Panc1 (cell line): ENCODE results near the gene KDM2A. TPM values are rescaled to one million over a fixed set of nuclear protein-coding genes. Genes with fewer than 3 reads are reported as not detected.

Experiments used
- ATAC-seq: fragments of 200-7000 bp; cut with Tn5 transposase; 2 replicates; pipeline ENCODE4 v1.9.1; 2020; ENCODE audit warnings: mild to moderate bottlenecking, moderate library complexity
- BruUV-seq: library from RNA; stranded (reverse); fragments of 400-500 nt; replicated peaks from 2 replicates; lab custom pipeline; 2021; lab: Mats Ljungman, UMichigan
- CTCF ChIA-PET: fragments of 300-600 bp; sonication (Branson Sonifier 250); formaldehyde crosslinking; loops from one replicate; lab custom pipeline; 2022; ENCODE audit warnings: antibody characterized with exemption; lab: Charles Lee
- POLR2A ChIA-PET: fragments of 300-600 bp; sonication (Branson Sonifier 250); formaldehyde crosslinking; loops from one replicate; lab custom pipeline; 2022; ENCODE audit warnings: antibody characterized with exemption; lab: Charles Lee
- DNase-seq: peaks from one replicate; pipeline ENCODE4 v3.0.0-alpha.2; 2010; ENCODE audit warnings: low read depth, low spot score
- H3K27ac ChIP-seq: 2 replicates; pipeline ENCODE4 v1.5.1; 2011; ENCODE audit warnings: mild to moderate bottlenecking, low read length, inconsistent platforms
- H3K27me3 ChIP-seq: fragments of 200-500 bp; sonication (Bioruptor generic); 2 replicates; pipeline ENCODE4 v1.6.0; 2014; ENCODE audit warnings: low read length, inconsistent platforms; ENCODE audit not compliant: control insufficient read depth, insufficient read depth
- H3K36me3 ChIP-seq: fragments of 200-500 bp; sonication (Bioruptor generic); 2 replicates; pipeline ENCODE4 v1.5.1; 2014; ENCODE audit warnings: inconsistent platforms, mild to moderate bottlenecking, low read length, moderate library complexity; ENCODE audit not compliant: control insufficient read depth, insufficient read depth
- H3K4me1 ChIP-seq: 2 replicates; pipeline ENCODE4 v1.5.1; 2011; ENCODE audit warnings: inconsistent platforms, mild to moderate bottlenecking, low read length, moderate library complexity; ENCODE audit not compliant: control insufficient read depth, insufficient read depth
- H3K4me3 ChIP-seq, 2 experiments: 2 replicates each; pipeline ENCODE4 v1.5.1; 2011 to 2012; ENCODE audit warnings: low read depth in 2 of 2, low read length in 2 of 2, mild to moderate bottlenecking in 2 of 2, inconsistent platforms in 1 of 2, moderate library complexity in 1 of 2
- H3K9me3 ChIP-seq: fragments of 200-500 bp; sonication (Bioruptor generic); 2 replicates; pipeline ENCODE4 v1.5.1; 2014; ENCODE audit warnings: low read depth, mild to moderate bottlenecking, inconsistent platforms, low read length, moderate library complexity; ENCODE audit not compliant: control insufficient read depth, insufficient read depth
- CTCF ChIP-seq: fragments of 450-650 bp; IDR thresholded peaks from 2 replicates; pipeline ENCODE4 v1.5.1; 2017; ENCODE audit warnings: mild to moderate bottlenecking
- POLR2AphosphoS5 ChIP-seq: IDR thresholded peaks from 2 replicates; pipeline ENCODE4 v1.6.1; 2012; ENCODE audit warnings: mild to moderate bottlenecking, low read depth, low read length, moderate library complexity
- REST ChIP-seq, 2 experiments: IDR thresholded peaks; 2 replicates each; pipeline ENCODE4 v1.6.1; 2011 to 2012; ENCODE audit warnings: low read depth in 2 of 2, control low read depth in 1 of 2, low read length in 1 of 2, mild to moderate bottlenecking in 1 of 2, moderate library complexity in 1 of 2; ENCODE audit not compliant: insufficient read depth in 1 of 2
- SIN3A ChIP-seq: IDR thresholded peaks from 2 replicates; pipeline ENCODE4 v1.6.1; 2012; ENCODE audit warnings: low read depth, mild to moderate bottlenecking, low read length, moderate library complexity, borderline replicate concordance; ENCODE audit not compliant: insufficient read depth
- TCF7L2 ChIP-seq: IDR thresholded peaks from 2 replicates; pipeline ENCODE4 v1.6.1; 2011; ENCODE audit warnings: mild to moderate bottlenecking, low read depth, low read length, inconsistent platforms
- in situ Hi-C: cut with HindIII; loops from 2 replicates; pipeline ENCODE4 v1.10.0; 2016; ENCODE audit warnings: low sequenced_read_pairs, low pct_unique_long_range_greater_than_20kb
- intact Hi-C: fragments of 100-400 bp; cut with micrococcal nuclease; formaldehyde crosslinking; loops from one replicate; pipeline ENCODE4 v1.10.0; 2022; ENCODE audit not compliant: unreplicated experiment
- total RNA-seq: library from RNA; stranded (reverse); gene quantifications from one replicate; pipeline ENCODE4 v1.2.1, GENCODE V29; 2021; ENCODE audit not compliant: unreplicated experiment

Gene KDM2A
- total RNA-seq, 1 experiment from 2014 or later = 112 TPM

GRCh38 chr11:67116758-67117105, 2.3 kb upstream of the KDM2A start:
- Histone ChIP-seq H3K4me1 (peaks cover 12% of the 10 kb centered on the region), H3K27ac (peak overlapping the region; percentile 92), H3K4me3 (no peak overlapping the region), H3K36me3 (peaks cover 5% of the 10 kb centered on the region; the same call in 1 of the 2 replicates), H3K27me3 (no peaks in the 10 kb centered on the region), H3K9me3 (no peaks in the 10 kb centered on the region)
- no TSS peak for BruUV-seq
- POLR2A ChIA-PET = no interaction called here
- intact Hi-C loops (no loop called here), in situ Hi-C loops (no loop called here)
- ATAC-seq = no peak
- TF ChIP-seq SIN3A (no peak), POLR2AphosphoS5 (no peak), REST (IDR thresholded peaks at IDR 0.05; ENCODE audit: insufficient read depth in 1 of 2, low read depth in 2 of 2, low read length in 1 of 2) (no peak), TCF7L2 (no peak), CTCF (no peak)
- no peak for DNase-seq
- CTCF ChIA-PET = no interaction called here

- Histone ChIP-seq H3K9me3 (no peaks in the 10 kb centered on the region), H3K36me3 (peaks cover 5% of the 10 kb centered on the region; the same call in 1 of the 2 replicates), H3K27me3 (no peaks in the 10 kb centered on the region), H3K4me3 (peak overlapping the region; percentile 43 to 53), H3K27ac (peak overlapping the region; percentile 92), H3K4me1 (peaks cover 16% of the 10 kb centered on the region)
- BruUV-seq = no TSS peak
- TF ChIP-seq CTCF (no peak), TCF7L2 (no peak), SIN3A (no peak), REST (IDR thresholded peaks at IDR 0.05; ENCODE audit: insufficient read depth in 1 of 2, low read depth in 2 of 2, low read length in 1 of 2) (no peak), POLR2AphosphoS5 (no peak)
- in situ Hi-C loops = no loop called here
- no peak for ATAC-seq
- ChIA-PET CTCF (no interaction called here), POLR2A (no interaction called here)
- no peak for DNase-seq
- intact Hi-C loops = no loop called here
Measured at GRCh38 chr11:67117176-67117575, 1.9 kb upstream of the KDM2A start.
